Ovary (tissue), 9 donors: ENCODE measurements around the gene PALLD. TPM values are rescaled to one million over a fixed set of nuclear protein-coding genes. Genes with fewer than 3 reads are reported as not detected.

Experiments used
- DNase-seq, 5 donors: peaks; one replicate each; pipeline ENCODE4 v3.0.0-alpha.2; 2019 to 2020
- H3K27ac ChIP-seq, 2 donors: fragments of 200-600 bp; one replicate each; pipeline versions ENCODE4 v1.5.1 to v1.8.0; 2019 to 2022
- H3K27me3 ChIP-seq: fragments of 200-600 bp; one replicate; pipeline ENCODE4 v1.8.0; 2022
- H3K36me3 ChIP-seq: fragments of 200-600 bp; sonication (generic); one replicate; pipeline ENCODE4 v1.5.1; 2019
- H3K4me1 ChIP-seq: one replicate; pipeline ENCODE4 v1.8.1; 2013; ENCODE audit warnings: mild to moderate bottlenecking, moderate library complexity; ENCODE audit not compliant: insufficient read depth
- H3K4me3 ChIP-seq: fragments of 200-600 bp; sonication (generic); one replicate; pipeline ENCODE4 v1.5.1; 2017
- H3K9me3 ChIP-seq, 2 donors: fragments of 200-600 bp in 1 of 2; sonication (generic) in 1 of 2; one replicate each; pipeline versions ENCODE4 v1.5.1 to v1.8.1; 2013 to 2019; ENCODE audit warnings: mild to moderate bottlenecking in 1 of 2, moderate library complexity in 1 of 2
- EP300 ChIP-seq: sonication (generic); formaldehyde crosslinking; IDR thresholded peaks from one replicate; pipeline ENCODE4 v1.6.1; 2017; ENCODE audit warnings: antibody characterized with exemption
- POLR2A ChIP-seq: fragments of 450-650 bp; IDR thresholded peaks from one replicate; pipeline ENCODE4 v1.6.1; 2017; ENCODE audit warnings: antibody characterized with exemption, mild to moderate bottlenecking, moderate library complexity
- WGBS, 3 donors: extraction: QIAGEN DNeasy Blood & Tissue Kit in 1 of 3; methylation state at CpG; one replicate each; pipeline versions ENCODE4 v1.1.5 to v1.1.7; 2013 to 2017; 5-methylcytosine and 5-hydroxymethylcytosine counted together
- intact Hi-C, 4 donors: fragments of 100-400 bp; cut with DNase I; formaldehyde crosslinking; loops; one replicate each; pipeline versions ENCODE4 v1.11.0 to v1.15.1; 2022 to 2023
- polyA plus RNA-seq, 2 donors: library from polyadenylated mRNA; stranded (reverse); fragments of 200-250 nt in 1 of 2; fragments of 350-450 nt in 1 of 2; fragmentation: Illumina TruSeq in 1 of 2; extraction: RNeasy Lipid Tissue Mini Kit (QIAGEN cat#74804) in 1 of 2; gene quantifications; one replicate each; pipeline ENCODE4 v1.2.3, GENCODE V29; 2013 to 2014
- total RNA-seq, 7 donors: library from RNA; depleted of rRNA in 2 of 7; stranded (reverse); fragments of >200 nt in 2 of 7; fragmentation: NEBNext Ultra II Directional in 3 of 7; extraction: Animal tissue kit (Norgen Biotek cat#: 25700) in 3 of 7; gene quantifications; one replicate each; pipeline versions ENCODE4 v1.1.0 to v1.2.4, GENCODE V29; 2016 to 2023
- TF ChIP-seq, protein P1 (sequence below), 3 donors: fragments of 450-650 bp in 2 of 3; fragments of 200-600 bp in 1 of 3; IDR thresholded peaks; one replicate each; pipeline versions ENCODE4 v1.5.1 to v1.8.0; 2016 to 2022; ENCODE audit warnings: antibody characterized with exemption in 3 of 3, mild to moderate bottlenecking in 1 of 3
- donor health status: DM: no; HTN: no; CAD: no; lungs with moderate emphysema.
- donor health status: DM: no; HTN: no; CAD: no.
- donor health status: Bipolar disorder and iron deficiency.
- donor health status: DM: yes; HTN: yes; CAD: no.
- donor health status: DM: no; HTN: no; CAD: no.
- donor health status: DM: yes; HTN: yes; CAD: no.

PALLD gene
- total and polyA plus RNA-seq, 9 donors, result 96.8 to 605 (median 137) TPM

DNA sequence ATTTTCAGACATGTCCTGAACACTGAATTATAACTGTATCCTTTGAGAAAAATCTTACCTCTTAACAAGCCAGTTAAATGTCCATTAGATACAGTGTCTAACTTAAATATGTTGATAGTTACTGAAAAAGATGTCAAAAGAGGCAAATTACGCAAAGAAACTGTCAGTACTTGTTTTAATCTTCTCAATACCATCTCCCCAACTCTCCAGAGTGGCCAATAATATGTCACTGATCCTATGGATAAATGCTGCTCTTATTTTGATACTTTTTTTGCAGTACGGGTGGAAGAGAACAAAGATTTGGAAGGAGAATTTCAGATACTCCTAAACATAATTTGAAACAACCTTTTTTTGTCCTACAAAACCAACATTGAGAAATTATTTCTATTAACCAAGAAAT lies 320.5 kb downstream of the PALLD start:
- Histone ChIP-seq H3K36me3 (no peaks in the 10 kb centered on the region), H3K4me1 (peaks cover 7% of the 10 kb centered on the region), H3K27me3 (no peaks in the 10 kb centered on the region), H3K27ac (peak overlapping the region in 1 of 2 donors; percentile 29), H3K4me3 (peak overlapping the region; percentile 19), H3K9me3 (no peaks in the 10 kb centered on the region)
- intact Hi-C loops, result loop anchor here in 2 of 4 donors (2.0 kb wide), 1 partner anchor 13 kb away; no protein-coding TSS in a partner anchor
- DNase-seq, result no peak
- WGBS, 3 donors, result 47 to 49% (median 48%) methylated on average over 2 of the region's 2 CpGs
- TF ChIP-seq, protein P1, sequence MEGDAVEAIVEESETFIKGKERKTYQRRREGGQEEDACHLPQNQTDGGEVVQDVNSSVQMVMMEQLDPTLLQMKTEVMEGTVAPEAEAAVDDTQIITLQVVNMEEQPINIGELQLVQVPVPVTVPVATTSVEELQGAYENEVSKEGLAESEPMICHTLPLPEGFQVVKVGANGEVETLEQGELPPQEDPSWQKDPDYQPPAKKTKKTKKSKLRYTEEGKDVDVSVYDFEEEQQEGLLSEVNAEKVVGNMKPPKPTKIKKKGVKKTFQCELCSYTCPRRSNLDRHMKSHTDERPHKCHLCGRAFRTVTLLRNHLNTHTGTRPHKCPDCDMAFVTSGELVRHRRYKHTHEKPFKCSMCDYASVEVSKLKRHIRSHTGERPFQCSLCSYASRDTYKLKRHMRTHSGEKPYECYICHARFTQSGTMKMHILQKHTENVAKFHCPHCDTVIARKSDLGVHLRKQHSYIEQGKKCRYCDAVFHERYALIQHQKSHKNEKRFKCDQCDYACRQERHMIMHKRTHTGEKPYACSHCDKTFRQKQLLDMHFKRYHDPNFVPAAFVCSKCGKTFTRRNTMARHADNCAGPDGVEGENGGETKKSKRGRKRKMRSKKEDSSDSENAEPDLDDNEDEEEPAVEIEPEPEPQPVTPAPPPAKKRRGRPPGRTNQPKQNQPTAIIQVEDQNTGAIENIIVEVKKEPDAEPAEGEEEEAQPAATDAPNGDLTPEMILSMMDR (IDR thresholded peaks at IDR 0.05), result no peak
- TF ChIP-seq POLR2A (no peak), EP300 (no peak)

DNA sequence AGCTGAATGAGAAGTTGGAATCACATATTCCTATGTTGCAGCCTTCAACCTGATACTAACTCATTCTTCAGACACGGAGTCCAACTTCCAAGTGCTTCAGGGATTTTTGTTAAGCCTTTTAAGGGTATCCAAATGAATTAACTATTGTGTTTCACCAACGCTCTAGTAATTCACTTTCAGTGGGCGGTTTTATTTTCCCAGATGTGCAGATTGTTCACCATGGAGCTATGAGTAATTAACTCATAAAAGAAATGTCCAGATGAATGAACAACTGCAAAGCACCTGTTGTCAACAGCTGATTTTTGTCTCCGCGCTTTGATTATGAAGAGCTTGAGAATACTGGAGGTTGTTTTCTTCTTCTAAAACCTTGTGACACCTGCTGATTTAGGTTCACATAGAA lies 325.6 kb downstream of the PALLD start:
- Histone ChIP-seq H3K27me3 (no peaks in the 10 kb centered on the region), H3K36me3 (no peaks in the 10 kb centered on the region), H3K4me3 (no peak overlapping the region), H3K9me3 (no peaks in the 10 kb centered on the region), H3K4me1 (no peaks in the 10 kb centered on the region), H3K27ac (no peak overlapping the region)
- DNase-seq, result no peak
- 85 to 89% (median 89%) methylated on average over 5 of the region's 5 CpGs for WGBS, 3 donors
- TF ChIP-seq EP300, result no peak
- TF ChIP-seq, protein P1 (IDR thresholded peaks at IDR 0.05), result no peak
- TF ChIP-seq POLR2A, result no peak
- intact Hi-C loops, result no loop called here

DNA sequence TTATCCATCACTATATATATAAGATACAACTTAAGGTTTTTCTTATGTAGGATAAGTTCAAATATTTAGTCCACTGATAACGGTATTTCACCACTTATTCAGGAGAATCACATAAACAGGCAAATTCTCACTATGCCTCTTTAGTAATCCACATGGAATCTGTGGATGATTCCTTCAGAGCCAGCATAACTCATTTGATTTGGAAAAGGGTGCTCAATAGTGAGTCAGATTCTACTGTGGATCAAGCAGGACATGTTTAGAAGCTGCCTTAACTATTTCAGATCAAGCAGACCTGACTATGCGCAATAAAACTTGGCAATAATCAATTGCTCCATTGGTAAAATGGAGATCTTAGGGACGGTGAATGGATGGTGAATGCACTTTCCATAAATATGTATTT lies 329.1 kb downstream of the PALLD start:
- H3K4me3 ChIP-seq, result no peak overlapping the region
- H3K36me3 ChIP-seq, result no peaks in the 10 kb centered on the region
- no peaks in the 10 kb centered on the region for H3K27me3 ChIP-seq
- H3K27ac ChIP-seq, result no peak overlapping the region
- DNase-seq, result no peak
- 95 to 99% (median 97%) methylated on average over 3 of the region's 3 CpGs for WGBS, 3 donors
- no peaks in the 10 kb centered on the region for H3K4me1 ChIP-seq
- no peak for TF ChIP-seq EP300
- TF ChIP-seq, protein P1 (IDR thresholded peaks at IDR 0.05), result no peak
- no peaks in the 10 kb centered on the region for H3K9me3 ChIP-seq
- intact Hi-C loops, result no loop called here

DNA sequence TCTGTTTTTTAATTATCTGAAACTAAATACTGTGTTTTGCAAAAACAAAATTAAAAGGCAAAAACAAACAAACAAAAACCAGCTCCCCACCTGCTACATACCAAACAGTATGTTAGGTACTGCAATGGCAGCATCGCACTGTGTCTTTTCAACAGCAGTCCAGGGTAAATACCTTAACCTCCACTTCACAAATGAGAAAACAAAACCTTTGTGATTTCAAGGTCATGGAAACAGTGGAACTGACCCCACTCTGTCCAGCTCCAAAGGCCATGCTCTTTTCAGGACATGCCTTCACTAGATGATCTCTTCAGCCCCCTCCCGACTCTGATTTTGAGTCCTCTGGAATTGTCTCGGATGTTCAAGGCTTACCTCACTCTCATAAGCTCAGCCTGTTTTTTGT lies 329.8 kb downstream of the PALLD start:
- no peak overlapping the region for H3K4me3 ChIP-seq
- no peak for TF ChIP-seq EP300
- WGBS, 3 donors, result 84 to 90% (median 86%) methylated on average over 3 of the region's 3 CpGs

DNA sequence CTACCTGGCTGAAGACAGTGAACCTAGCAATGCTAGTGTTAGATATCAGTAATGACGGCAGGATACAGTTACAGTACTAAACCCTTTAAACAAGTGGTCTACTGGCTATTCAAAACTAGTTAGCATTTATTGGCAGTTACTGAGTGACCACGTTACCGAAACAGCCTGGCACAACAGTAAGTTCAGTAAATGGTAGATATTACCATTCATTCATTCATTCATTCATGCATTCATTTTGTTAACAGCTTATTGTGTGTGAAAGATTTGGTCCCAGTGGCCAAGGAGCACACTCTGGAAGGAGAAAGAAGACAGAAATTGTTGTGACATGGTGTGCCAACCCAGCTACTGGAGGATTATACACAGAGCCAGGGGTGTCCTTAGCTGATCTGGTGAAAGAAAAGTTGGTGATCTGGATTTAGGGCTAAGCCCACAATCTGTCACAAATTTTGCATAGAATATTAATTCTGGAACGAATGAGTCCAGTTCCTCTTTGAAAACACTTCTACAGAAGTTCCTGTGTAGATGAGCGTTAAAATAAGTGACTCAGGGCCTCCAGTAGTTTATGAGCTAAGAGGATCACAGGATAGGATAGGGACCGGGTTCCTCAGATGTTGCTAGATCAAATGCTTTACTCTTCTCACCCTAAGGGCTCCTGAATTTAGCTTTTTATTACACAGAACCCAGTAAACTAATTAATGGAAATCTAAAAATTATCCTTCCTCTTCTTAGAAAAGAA lies 334.1 kb downstream of the PALLD start:
- intact Hi-C loops, result loop anchor here in 3 of 4 donors (2.0 to 10.0 kb wide), 3 partner anchors 14 to 116 kb away; no protein-coding TSS in a partner anchor
- no peak for DNase-seq
- H3K4me1 ChIP-seq, result peaks cover 3% of the 10 kb centered on the region
- no peaks in the 10 kb centered on the region for H3K27me3 ChIP-seq
- 58 to 69% (median 59%) methylated on average over 6 of the region's 6 CpGs for WGBS, 3 donors
- no peaks in the 10 kb centered on the region for H3K9me3 ChIP-seq
- no peaks in the 10 kb centered on the region for H3K36me3 ChIP-seq
- TF ChIP-seq EP300 (no peak), POLR2A (no peak)
- TF ChIP-seq, protein P1 (IDR thresholded peaks at IDR 0.05), result no peak
- H3K4me3 ChIP-seq, result peak overlapping the region; percentile 96
- peak overlapping the region; percentile 80 to 99 for H3K27ac ChIP-seq

More for the DNA sequence above, 329.8 kb downstream of the PALLD start:
- no peak overlapping the region for H3K27ac ChIP-seq
- no peaks in the 10 kb centered on the region for H3K9me3 ChIP-seq
- H3K27me3 ChIP-seq, result no peaks in the 10 kb centered on the region
- intact Hi-C loops, result no loop called here
- DNase-seq, result no peak
- H3K36me3 ChIP-seq, result no peaks in the 10 kb centered on the region
- no peaks in the 10 kb centered on the region for H3K4me1 ChIP-seq
